DMS 273 (cell line): ENCODE results near the gene ISLR.

Experiments used
- DNase-seq: peaks from one replicate; lab custom pipeline; 2025; ENCODE audit not compliant: unreplicated experiment; lab: John Stamatoyannopoulos, UW

The ISLR gene

DNA sequence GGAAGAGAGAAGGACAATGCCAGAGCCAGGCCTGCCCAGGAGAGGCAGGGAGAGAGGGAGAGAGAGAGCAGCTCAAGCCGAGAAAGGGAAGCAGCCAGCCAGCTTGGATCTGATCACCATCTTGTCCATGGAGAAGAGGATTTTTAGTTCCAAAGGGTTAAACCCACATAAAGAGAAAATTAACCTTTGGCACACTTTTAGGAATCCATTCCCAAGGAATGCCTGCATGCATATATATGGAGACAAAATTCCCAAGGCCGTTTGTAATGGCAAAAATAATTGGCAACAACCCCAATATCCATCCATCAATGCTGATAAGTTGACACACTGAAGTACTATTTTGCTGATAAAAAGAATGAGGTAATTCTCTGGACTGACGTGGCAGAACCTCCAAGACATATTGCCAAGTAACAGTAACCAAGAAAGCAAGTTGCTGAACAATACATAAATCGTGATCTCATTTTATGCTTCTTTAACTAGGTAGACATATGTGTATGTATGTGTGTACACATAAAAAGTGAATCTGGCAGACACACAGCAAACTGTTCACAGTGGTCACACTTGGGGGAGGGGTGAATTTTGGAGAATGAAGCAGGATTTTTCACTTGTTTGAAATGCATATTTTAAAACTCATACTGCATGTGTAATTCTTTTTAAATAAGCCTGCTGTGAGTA is 36.6 kb downstream of the ISLR start:
- DNase-seq, result peak; percentile 28

DNA sequence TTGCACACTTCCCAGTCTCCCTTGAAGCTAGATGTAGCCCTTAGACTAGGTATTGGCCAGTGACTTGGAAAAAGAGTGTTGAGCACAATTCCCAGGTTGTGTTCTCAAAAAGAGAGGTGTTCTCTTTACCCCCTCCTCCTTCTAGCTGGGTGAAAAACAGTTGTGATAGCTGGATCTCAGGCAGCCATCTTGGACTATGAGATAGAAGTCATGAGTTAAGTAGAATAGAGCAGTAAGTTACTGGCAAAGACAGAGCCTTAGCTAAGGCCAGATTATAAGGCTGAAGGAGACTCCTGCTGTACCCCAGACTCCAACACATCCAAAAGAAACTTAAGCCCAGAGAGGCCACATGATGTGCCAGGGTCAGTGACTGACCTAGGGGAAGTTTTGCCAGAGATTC is 37.2 kb downstream of the ISLR start:
- no peak for DNase-seq

DNA sequence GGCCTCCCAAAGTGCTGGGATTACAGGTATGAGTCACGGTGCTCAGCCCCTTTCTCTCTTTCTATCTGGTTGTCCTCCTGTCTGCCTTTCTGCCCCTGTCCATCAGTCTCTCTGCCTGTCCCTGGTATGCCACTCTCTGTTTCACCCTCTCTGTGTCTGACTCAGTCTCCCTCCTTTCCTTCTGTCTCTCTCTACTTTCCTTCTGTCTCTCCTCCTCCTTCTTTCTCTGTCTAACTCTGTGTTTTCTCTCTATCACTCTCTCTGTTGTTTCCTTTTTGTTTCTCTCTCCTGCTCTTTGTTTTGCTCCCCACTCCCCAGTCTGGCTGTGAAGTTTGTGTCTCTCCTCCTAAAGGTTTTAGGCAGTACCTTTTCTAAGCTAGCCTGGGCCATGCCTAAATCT is 38.1 kb downstream of the ISLR start:
- DNase-seq, result no peak

DNA sequence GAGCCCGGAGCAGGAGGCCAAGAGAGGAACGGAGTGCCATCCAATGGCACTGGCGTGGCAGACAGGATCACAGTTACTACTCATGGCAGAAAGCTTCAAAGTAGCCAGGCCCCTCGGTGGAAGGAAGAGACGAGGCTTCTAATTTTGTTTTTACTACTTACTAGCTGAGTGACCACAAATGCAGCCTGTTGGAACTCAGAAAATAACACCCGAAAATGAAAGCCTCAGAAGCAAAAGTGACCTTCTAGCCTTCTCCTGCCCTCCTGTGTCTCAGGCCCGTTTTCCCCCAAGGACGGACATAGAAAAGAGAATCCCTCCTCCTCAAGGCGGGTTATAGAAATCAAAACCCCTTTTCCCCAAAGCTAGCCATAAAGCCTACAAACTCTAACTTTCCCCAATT is 39.0 kb downstream of the ISLR start:
- DNase-seq, result no peak

DNA sequence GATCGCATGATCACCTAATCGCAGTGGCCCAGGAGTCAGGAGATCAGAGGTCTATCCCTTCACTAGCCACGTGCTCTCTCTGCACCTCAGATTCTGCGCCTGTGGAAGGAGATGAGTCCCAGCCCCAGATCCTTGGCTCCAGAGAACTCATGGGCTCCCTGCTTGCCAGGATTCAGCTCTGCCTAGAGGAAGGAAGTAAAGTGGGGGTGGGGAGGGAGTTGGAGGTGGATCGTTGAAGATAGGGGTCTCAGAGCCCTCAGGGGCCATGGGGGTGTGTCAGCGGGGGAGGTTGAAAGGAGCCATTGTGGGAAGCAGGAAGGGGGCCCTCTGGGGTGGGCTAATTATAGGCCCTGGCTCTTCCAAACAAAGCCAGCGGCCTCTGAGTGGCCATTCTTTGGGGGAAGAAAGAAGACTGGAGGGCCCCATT is 40.4 kb downstream of the ISLR start:
- DNase-seq, result no peak

DNA sequence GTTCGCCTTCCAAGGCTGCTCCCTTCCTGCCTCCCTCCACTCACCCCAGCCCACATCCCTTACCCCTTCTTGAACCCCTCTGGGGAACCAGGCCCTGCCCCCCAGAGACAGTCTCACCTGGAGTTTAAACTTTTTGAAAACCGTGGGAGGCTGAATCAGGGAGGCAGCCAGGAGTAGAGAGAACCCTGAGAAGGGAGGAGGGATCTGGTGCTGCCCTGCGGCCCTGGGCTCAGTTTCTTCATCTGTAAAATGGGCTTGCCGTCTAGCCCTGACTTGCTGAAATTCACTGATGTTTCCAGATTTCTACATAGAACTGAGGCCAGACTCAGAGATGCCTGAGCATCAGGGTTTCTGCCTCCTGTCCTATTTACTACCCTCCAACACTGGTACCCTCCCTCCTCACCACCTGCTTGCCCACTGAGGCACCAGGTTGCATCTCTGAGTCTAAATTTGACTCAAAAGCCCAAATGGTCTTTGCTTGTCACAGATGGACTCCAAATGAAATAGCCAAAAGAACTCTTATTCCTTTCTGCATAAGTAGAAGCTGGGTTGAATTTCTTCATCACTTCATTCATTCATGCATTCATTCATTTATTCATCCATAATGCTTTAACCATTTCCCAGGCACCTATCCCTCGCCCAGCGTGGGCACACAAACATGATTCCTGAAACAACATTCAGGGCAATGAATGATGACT is 41.0 kb downstream of the ISLR start:
- no peak for DNase-seq

DNA sequence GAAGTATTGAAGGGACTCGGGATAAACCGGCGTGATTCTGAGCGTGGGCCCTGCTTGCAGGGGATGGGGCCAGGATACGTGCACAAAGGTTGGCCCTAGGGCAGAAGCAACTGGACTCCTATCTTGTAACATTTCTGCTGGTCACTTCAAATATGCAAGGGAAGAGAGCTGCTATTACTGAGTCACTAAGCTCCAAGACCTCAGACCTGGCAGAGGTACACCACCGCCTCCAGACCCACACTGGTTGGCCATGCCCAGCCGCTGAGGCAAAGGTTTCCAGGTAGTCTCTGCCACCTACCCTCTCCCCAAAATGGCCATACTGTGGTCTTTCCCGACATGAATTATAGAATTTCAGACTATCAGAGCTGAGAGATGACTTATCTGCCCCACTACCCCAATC is 42.4 kb downstream of the ISLR start:
- DNase-seq, result no peak

DNA sequence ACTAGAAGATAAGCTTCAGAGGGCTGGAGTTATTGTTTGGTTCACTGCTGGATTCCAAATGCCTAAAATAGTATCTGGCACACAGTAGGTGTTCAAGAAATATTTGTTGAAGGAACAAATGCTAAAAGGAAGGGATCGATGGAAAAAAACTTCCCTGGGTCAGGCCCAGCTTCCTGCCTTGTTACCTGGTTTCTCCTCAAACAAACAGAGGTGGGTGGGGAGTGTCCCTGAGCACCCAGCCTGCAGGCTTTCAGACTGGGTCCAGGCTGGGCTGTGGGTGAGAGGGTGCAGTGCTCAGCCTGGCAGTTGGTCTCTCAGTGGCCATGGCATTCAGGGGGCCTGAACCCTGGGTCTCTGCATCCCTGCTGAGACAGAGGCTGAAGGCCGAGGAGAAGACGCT is 43.4 kb downstream of the ISLR start:
- DNase-seq, result no peak

DNA sequence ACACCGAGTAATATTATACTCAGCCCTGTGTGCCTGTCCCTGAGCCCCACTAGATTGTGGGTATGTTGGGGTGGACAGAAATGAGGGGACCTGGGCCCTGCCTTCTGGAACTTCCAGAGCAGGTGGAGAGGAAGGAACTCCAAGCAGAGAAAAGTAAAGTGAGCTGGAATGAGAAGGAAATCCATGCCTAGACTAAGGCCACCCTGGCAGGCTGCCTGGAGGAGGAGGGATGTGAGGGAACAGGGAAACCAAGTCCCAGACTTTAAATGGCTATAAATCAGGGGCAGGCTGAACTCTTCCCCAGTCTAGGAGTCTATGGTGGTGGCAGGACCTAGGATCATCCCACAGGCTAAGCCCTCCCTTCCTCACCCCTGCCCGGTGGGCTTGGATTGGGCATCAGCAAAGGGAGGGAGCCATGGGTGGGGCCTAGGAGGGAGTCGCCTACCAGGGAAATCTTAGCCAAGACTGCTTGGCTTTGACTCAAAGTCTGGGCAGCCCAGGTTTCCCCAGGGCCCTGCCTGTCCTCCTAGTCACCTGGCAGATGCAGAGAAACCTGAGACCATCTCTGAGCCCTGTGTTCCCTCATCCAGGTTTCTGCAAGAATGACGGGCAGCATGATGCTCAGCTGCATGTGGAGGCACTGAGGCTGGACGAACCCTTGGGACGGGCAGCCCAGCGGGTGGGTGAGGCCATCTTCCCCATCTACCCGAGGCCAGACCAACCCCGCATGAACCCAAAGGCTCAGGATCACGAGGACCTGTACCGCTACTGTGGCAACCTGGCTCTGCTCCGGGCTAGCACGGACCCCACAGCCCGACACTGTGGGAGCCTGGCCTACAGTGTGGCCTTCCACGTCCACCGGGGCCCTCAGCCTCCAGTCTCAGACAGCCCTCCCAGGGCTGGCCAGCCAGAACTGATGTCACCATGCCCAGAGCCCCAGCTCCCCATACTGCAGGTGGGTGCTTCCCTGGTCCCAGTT is 44.7 kb downstream of the ISLR start:
- peak; percentile 29 for DNase-seq

DNA sequence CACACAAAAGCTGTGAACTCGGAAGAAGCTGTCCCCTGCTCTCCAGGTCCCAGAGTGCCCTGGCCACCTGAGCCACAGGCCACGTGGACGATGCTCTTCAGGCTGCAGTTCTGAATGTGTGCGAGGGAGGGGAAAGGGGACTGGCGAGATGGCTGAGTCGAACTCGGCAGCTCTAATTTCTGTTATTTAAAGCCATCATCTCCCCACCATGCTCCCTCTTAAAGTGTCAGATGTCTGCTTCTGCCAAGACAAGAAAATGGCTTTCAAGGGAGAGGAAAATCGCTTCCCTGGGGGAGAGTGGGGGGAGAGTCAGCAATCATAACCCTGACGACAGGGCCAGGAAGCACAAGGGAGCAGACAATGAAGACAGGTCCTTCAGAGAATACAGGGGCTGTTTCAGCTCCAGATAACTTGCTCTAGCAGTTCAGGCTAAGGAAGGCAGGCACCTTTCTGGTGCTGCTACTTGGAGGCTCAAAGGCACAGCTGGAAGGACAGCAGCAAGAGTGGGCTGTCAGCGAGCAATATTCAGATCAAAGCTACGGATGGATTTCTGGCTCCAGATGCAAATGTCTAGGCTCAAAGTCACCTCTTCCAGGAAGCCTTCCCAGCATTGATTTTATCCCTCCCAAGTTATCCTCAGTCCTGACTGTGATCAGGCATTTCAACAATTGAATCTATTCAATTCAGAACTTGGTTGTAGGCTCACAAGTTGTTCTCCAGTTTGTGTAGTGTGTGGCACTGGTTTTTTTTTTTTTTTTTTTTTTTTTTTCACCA is 47.2 kb downstream of the ISLR start:
- no peak for DNase-seq

DNA sequence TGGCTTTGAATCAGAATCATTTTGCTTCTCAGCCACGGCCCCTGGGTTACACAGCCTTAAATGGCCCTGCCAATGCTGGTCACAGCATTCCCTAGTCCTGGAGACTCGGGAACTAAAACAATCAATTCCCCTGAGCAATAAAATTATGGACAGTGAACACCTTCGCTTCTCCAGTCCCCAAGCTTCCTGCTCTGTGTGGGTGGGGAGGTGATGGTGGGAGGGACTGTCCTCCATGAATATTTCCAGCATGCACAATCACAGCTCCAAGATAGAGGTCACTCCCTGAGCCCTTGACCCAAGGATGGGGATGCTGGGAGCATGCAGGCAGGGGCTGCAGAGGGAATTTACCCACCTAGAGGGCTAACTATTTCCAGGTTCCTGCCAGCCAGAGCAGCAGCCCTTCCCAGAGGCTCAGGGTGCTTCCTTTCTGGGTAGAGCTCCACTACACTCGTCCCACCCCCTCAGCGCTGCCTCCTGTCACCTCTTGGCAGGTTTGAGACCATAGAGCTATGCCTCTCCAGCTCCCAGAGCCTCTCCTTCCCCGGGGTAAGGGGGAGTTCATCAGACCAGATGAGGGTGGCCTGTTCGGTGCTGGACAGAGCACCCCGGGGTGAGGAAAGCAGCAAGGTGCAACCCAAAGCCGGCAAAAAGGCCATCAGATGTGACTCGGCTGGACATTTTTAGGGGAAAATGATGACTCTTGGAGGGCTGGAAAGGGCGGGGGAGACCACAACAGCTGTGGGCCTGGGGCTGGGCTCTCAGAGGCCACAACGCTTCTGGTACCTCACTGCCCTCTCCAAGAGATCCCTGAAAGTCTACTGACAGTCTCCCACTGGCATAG is 48.1 kb downstream of the ISLR start:
- DNase-seq, result peak; percentile 51

DNA sequence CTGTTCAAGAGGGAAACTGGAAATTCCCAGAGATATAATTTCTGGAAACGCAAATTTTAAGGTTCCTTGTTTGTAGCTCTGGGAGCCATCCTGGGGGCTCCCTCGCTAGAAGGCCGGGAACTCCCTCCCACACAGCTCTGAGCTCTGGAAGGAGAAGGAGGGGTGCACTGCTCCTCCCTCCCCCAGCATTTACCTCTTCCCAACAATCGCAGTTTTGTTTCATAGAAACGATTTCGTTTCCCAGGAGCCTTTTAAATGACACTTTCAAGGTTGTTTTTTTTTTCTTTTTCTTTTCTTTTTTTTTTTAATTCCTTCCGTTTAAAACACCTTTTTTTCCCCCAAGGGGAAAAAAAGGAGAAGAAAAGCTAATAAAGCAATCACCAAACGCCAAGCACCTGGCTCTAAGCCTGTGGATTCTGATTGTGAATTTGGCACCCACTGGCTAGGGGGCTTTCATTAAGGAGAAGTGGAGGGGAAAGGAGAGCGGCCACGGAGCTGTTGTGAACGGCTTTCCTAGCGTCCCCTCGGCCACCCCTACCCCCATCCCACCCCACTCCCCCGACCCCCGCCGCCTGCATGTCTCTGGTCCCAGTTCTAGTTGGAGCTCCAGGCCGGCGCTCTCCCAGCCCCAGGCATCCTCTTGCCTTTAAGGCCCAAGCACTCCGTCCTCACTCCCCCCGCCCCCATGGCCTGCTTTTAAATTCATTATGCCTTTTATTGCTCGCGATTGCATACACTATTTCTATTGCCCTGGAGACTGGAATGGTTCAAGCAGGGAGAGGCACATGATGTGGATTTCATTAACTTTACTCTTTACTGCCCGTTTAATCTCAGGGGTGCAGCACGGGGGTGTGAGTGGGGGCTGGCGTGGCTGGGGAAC is 49.0 kb downstream of the ISLR start:
- DNase-seq, result peak; percentile 56

DNA sequence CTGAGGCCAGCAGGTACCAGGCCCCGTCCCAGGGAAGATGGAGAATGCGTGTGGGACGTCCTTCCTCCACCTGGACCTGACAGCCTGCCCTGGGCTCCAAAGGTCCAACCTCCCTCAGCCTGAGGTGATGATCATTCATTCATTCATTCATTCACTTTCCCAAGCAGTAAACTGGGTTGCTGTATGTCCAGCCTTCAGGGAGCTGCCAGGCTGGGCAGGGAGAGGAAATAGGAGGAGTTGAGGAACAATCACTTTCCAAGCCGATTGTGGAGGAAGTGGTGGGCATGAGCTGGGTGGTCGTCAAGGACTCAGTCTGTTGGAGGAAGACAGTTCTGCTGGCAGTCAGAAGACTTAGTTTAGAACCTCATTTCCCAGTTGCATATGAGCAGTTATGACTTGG is 52.4 kb downstream of the ISLR start:
- no peak for DNase-seq
